Spleen (tissue), 7 donors: ENCODE results near the gene CPXCR1.
"Not testable (repeated sequence)": the region's sequence is repeated elsewhere in the genome, so short reads cannot be mapped to it uniquely, and the experiment has no call there.

Experiments used
- POLR2A ChIP-seq, 3 donors: fragments of 450-650 bp; IDR thresholded peaks; one replicate each; pipeline ENCODE4 v1.5.1; 2017; ENCODE audit warnings: antibody characterized with exemption in 3 of 3, mild to moderate bottlenecking in 1 of 3
- TF ChIP-seq, protein P1 (sequence below), 11 experiments: fragments of 200-600 bp in 7 of 11; fragments of 450-650 bp in 4 of 11; sonication (generic) in 4 of 11; IDR thresholded peaks in 8 of 11; conservative IDR thresholded peaks in 3 of 11; 1 replicate in 7 of 11; 2 replicates in 4 of 11; pipeline versions ENCODE4 v1.4.0 to v1.8.0; 2016 to 2021; ENCODE audit warnings: antibody characterized with exemption in 11 of 11, inconsistent platforms in 4 of 11, mild to moderate bottlenecking in 1 of 11
- donor health status: DM: no; HTN: no; CAD: no; lungs with moderate emphysema.
- donor health status: DM: no; HTN: no; CAD: no.
- donor health status: DM: no; HTN: no; CAD: no.

DNA sequence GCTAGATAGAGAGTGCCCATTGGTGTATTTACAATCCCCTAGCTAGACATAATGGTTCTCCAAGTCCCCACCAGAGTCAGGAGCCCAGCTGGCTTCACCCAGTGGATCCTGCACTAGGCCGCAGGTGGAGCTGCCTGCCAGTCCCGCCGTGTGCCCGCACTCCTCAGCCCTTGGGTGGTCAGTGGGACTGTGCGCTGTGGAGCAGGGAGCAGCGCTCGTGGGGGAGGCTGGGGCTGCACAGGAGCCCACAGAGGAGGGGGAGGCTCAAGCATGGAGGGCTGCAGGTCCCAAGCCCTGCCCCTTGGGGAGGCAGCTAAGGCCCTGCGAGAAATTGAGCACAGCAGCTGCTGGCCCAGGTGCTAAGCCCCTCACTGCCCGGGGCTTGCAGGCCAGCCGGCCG is 810 bp upstream of the CPXCR1 start:
- TF ChIP-seq, protein P1, sequence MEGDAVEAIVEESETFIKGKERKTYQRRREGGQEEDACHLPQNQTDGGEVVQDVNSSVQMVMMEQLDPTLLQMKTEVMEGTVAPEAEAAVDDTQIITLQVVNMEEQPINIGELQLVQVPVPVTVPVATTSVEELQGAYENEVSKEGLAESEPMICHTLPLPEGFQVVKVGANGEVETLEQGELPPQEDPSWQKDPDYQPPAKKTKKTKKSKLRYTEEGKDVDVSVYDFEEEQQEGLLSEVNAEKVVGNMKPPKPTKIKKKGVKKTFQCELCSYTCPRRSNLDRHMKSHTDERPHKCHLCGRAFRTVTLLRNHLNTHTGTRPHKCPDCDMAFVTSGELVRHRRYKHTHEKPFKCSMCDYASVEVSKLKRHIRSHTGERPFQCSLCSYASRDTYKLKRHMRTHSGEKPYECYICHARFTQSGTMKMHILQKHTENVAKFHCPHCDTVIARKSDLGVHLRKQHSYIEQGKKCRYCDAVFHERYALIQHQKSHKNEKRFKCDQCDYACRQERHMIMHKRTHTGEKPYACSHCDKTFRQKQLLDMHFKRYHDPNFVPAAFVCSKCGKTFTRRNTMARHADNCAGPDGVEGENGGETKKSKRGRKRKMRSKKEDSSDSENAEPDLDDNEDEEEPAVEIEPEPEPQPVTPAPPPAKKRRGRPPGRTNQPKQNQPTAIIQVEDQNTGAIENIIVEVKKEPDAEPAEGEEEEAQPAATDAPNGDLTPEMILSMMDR (IDR thresholded peaks at IDR 0.05 in 8 of 11, conservative IDR thresholded peaks at IDR 0.05 in 3 of 11) = not testable (repeated sequence)
- not testable (repeated sequence) for TF ChIP-seq POLR2A (IDR thresholded peaks at IDR 0.05)
